Endodermal cell (in vitro differentiated cells): ENCODE measurements around the gene TTC31. TPM values are rescaled to one million over a fixed set of nuclear protein-coding genes. Genes with fewer than 3 reads are reported as not detected.
"Not testable (repeated sequence)": the region's sequence is repeated elsewhere in the genome, so short reads cannot be mapped to it uniquely, and the experiment has no call there.

Source experiments
- DNase-seq: peaks from one replicate; pipeline ENCODE4 v3.0.0-alpha.2; 2017
- H3K27ac ChIP-seq: 2 replicates; pipeline ENCODE4 v1.5.1; 2013; ENCODE audit warnings: mild to moderate bottlenecking, low read depth, low read length, moderate library complexity
- H3K27me3 ChIP-seq: 2 replicates; pipeline ENCODE4 v1.6.1; 2013; ENCODE audit warnings: mild to moderate bottlenecking, low read length, moderate library complexity; ENCODE audit not compliant: insufficient read depth, control insufficient read depth, poor library complexity, severe bottlenecking
- H3K36me3 ChIP-seq: 2 replicates; pipeline ENCODE4 v1.7.0; 2013; ENCODE audit warnings: mild to moderate bottlenecking, low read length, moderate library complexity; ENCODE audit not compliant: control insufficient read depth, insufficient read depth
- H3K4me1 ChIP-seq: one replicate; pipeline ENCODE4 v1.7.0; 2013; ENCODE audit warnings: low read length; ENCODE audit not compliant: control insufficient read depth, insufficient read depth
- H3K4me3 ChIP-seq: 2 replicates; pipeline ENCODE4 v1.5.1; 2013; ENCODE audit warnings: mild to moderate bottlenecking, low read length, moderate library complexity
- H3K9ac ChIP-seq: 2 replicates; pipeline ENCODE4 v1.6.1; 2013; ENCODE audit warnings: mild to moderate bottlenecking, low read length, moderate library complexity; ENCODE audit not compliant: poor library complexity, severe bottlenecking; ENCODE audit errors: extremely low read depth
- H3K9me3 ChIP-seq: 2 replicates; pipeline ENCODE4 v1.6.1; 2013; ENCODE audit warnings: mild to moderate bottlenecking, low read length, moderate library complexity; ENCODE audit not compliant: control insufficient read depth
- H3K27ac Mint-ChIP-seq: 2 replicates; pipeline ENCODE4 v1.8.0; 2020; ENCODE audit warnings: mixed read lengths
- H3K27me3 Mint-ChIP-seq: 2 replicates; pipeline ENCODE4 v1.8.0; 2021; ENCODE audit warnings: mild to moderate bottlenecking, mixed read lengths; ENCODE audit not compliant: insufficient read depth
- H3K36me3 Mint-ChIP-seq: 2 replicates; pipeline ENCODE4 v1.8.0; 2020; ENCODE audit warnings: low read depth, mixed read lengths
- H3K4me1 Mint-ChIP-seq: 2 replicates; pipeline ENCODE4 v1.8.0; 2020; ENCODE audit warnings: mixed read lengths
- H3K4me3 Mint-ChIP-seq: 2 replicates; pipeline ENCODE4 v1.8.0; 2020; ENCODE audit warnings: mild to moderate bottlenecking, moderate library complexity, mixed read lengths
- H3K9me3 Mint-ChIP-seq: 2 replicates; pipeline ENCODE4 v1.8.0; 2020; ENCODE audit warnings: mild to moderate bottlenecking, mixed read lengths
- CTCF ChIP-seq: fragments of 200-600 bp; sonication (generic); conservative IDR thresholded peaks from 2 replicates; pipeline ENCODE4 v1.5.0; 2021; ENCODE audit warnings: antibody characterized with exemption, mild to moderate bottlenecking
- WGBS, 2 experiments: methylation state at CpG; one replicate each; pipeline versions ENCODE4 v1.1.5 to v1.1.7; 2013; ENCODE audit warnings: missing lambda C conversion rate in 2 of 2, mixed read lengths in 1 of 2; ENCODE audit not compliant: insufficient coverage in 1 of 2, insufficient read length in 1 of 2; 5-methylcytosine and 5-hydroxymethylcytosine counted together
- total RNA-seq, 2 donors: library from RNA; stranded (reverse); fragmentation: NEBNext Ultra II Directional in 1 of 2; extraction: Animal tissue kit (Norgen Biotek cat#: 25700) in 1 of 2; gene quantifications; 2 replicates in 1 of 2; 3 replicates in 1 of 2; pipeline ENCODE4 v1.2.1, GENCODE V29; 2021

The TTC31 gene
- total RNA-seq, 2 donors from 2014 or later, result 31.5 to 32.4 TPM

DNA sequence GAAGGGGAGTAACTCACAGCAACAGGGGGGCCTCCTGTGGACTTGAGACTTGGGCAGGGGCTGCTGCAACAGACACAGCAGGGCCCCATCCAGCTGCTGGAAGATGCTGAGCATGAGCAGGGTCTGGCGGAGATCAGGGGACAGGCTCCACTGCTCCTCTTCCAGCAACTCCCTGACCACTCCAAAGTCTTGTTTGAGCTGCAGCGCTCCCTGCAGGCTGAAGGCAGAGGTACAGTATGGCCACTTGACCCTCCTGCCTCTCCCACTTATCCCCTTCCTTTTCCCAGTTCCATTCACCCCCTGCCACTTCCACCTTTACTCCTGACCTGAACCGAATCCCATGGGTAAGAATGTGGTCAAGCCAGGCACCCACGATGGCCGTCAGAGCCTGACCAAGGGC is 8.0 kb upstream of the TTC31 start:
- Histone ChIP-seq H3K9ac (no peak overlapping the region), H3K36me3 (peaks cover 30% of the 10 kb centered on the region), H3K27ac (no peak overlapping the region), H3K27me3 (no peaks in the 10 kb centered on the region), H3K4me3 (no peak overlapping the region), H3K9me3 (no peaks in the 10 kb centered on the region), H3K4me1 (no peaks in the 10 kb centered on the region)
- peak; percentile 60 for TF ChIP-seq CTCF
- Mint-ChIP-seq H3K27ac (no peak overlapping the region), H3K4me3 (no peak overlapping the region), H3K4me1 (no peaks in the 10 kb centered on the region), H3K9me3 (no peaks in the 10 kb centered on the region), H3K27me3 (no peaks in the 10 kb centered on the region), H3K36me3 (peaks cover 28% of the 10 kb centered on the region)
- 93 to 100% methylated on average over 4 to 5 of the region's 5 CpGs for WGBS, 2 experiments
- peak; percentile 83 for DNase-seq

DNA sequence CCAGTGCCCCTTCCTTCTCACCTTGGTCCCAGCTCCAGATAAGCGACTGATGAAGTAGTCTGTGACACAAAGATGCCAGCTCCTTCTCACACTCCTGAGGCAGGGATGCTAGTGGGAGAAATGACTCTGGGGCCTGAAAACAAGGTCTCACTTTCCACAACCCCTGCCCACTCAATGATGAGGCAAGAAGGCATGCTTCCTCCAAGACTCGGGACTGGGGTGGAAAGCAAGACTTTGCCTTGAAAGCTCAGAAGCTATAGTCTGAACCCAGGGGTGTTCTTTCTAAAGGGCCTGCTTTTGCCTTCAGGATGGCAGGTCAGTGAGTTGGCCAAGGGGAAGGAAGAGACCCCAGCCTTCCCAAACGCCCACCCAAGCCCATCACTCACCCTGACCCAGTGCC is 1.4 kb upstream of the TTC31 start:
- H3K9me3 Mint-ChIP-seq, result no peaks in the 10 kb centered on the region
- peak overlapping the region; percentile 86 for H3K4me3 Mint-ChIP-seq
- no peak overlapping the region for H3K9ac ChIP-seq

DNA sequence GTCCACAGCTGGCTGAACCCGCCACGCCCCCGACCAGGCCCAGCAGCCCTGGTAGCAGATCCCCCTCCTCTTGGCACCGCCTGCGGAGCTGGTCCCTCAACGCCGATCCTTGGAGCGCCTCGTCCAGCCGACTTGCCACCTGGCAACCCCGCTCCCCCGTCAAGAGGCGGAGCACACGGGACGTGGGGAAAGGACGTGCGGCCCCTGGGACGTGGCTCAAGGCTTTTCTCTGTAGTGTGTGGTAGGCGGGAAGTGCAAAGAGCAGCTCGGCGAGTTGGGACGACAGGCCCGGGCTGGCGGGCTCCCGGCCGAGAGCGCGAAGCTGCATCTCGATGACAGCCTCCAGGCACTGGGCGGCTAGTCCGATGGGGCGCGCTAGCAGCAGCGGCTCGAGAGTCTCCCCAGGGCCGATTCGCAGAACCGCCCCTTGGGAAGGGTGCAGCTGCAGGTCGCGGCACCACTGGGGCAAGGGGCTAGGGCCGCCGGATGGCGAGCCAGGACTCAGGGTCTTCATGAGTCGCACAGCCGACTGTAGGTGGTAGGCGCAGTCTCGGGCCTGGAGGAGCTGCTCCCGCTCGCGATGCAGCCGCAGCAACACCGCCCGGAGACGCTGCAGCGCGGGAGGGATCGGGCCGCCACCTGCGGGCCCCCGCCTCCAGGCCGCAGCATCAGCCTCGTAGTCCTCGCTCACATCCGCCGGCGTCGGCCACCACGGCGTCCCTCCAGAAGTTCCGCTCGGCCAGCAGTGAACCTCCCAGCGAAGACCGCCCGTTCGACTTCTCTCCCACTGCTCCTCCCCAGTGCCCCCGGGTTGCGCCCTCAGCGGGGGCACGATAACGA is 700 bp upstream of the TTC31 start:
- Mint-ChIP-seq H3K4me1 (peaks cover 8% of the 10 kb centered on the region), H3K27me3 (no peaks in the 10 kb centered on the region), H3K4me3 (peak overlapping the region; percentile 86), H3K9me3 (no peaks in the 10 kb centered on the region), H3K36me3 (peaks cover 34% of the 10 kb centered on the region), H3K27ac (peak overlapping the region; percentile 98)
- WGBS, 2 experiments, result 2% methylated on average over 36 to 80 of the region's 80 CpGs
- Histone ChIP-seq H3K9me3 (no peaks in the 10 kb centered on the region), H3K27me3 (no peaks in the 10 kb centered on the region), H3K4me3 (peak overlapping the region; percentile 96), H3K36me3 (peaks cover 22% of the 10 kb centered on the region), H3K4me1 (peaks cover 3% of the 10 kb centered on the region), H3K27ac (peak overlapping the region; percentile 4), H3K9ac (peak overlapping the region; percentile 78)
- peak; percentile 61 for DNase-seq
- no peak for TF ChIP-seq CTCF

More for the DNA sequence above, 1.4 kb upstream of the TTC31 start:
- Histone ChIP-seq H3K27ac (no peak overlapping the region), H3K4me1 (peaks cover 3% of the 10 kb centered on the region), H3K36me3 (peaks cover 20% of the 10 kb centered on the region), H3K4me3 (peak overlapping the region; percentile 96), H3K9me3 (no peaks in the 10 kb centered on the region), H3K27me3 (no peaks in the 10 kb centered on the region)
- DNase-seq, result no peak
- TF ChIP-seq CTCF, result no peak
- no peaks in the 10 kb centered on the region for H3K27me3 Mint-ChIP-seq
- peaks cover 8% of the 10 kb centered on the region for H3K4me1 Mint-ChIP-seq
- H3K36me3 Mint-ChIP-seq, result peaks cover 30% of the 10 kb centered on the region
- 80 to 81% methylated on average over 1 to 3 of the region's 3 CpGs for WGBS, 2 experiments
- no peak overlapping the region for H3K27ac Mint-ChIP-seq

- not testable (repeated sequence) for H3K9me3 Mint-ChIP-seq, H3K27me3 ChIP-seq, H3K9me3 ChIP-seq, H3K27ac ChIP-seq, H3K4me1 Mint-ChIP-seq, H3K9ac ChIP-seq, H3K4me1 ChIP-seq, DNase-seq, H3K27me3 Mint-ChIP-seq
- H3K4me3 Mint-ChIP-seq, result peak overlapping the region; percentile 86
- peak overlapping the region; percentile 14 for H3K27ac Mint-ChIP-seq
- peak overlapping the region; percentile 96 for H3K4me3 ChIP-seq
- WGBS, 2 experiments, result 85 to 90% methylated on average over 15 to 19 of the region's 19 CpGs
- peaks cover 17% of the 10 kb centered on the region for H3K36me3 ChIP-seq
- peaks cover 29% of the 10 kb centered on the region for H3K36me3 Mint-ChIP-seq
These were observed 839 bp downstream of the TTC31 start for GRCh38 chr2:74483675-74484164.
